A673 (cell line): ENCODE measurements around the gene BAG5. TPM values are rescaled to one million over a fixed set of nuclear protein-coding genes. Genes with fewer than 3 reads are reported as not detected.

Experiments used
- BruUV-seq: library from RNA; stranded (reverse); fragments of 400-500 nt; replicated peaks from 2 replicates; lab custom pipeline; 2021; lab: Mats Ljungman, UMichigan
- CTCF ChIA-PET: fragments of 300-600 bp; sonication (Branson Sonifier 250); formaldehyde crosslinking; loops from one replicate; lab custom pipeline; 2022; ENCODE audit warnings: antibody characterized with exemption; lab: Charles Lee
- POLR2A ChIA-PET: fragments of 300-600 bp; sonication (Branson Sonifier 250); formaldehyde crosslinking; loops from one replicate; lab custom pipeline; 2022; ENCODE audit warnings: antibody characterized with exemption; ENCODE audit not compliant: low non-redundant PET; lab: Charles Lee
- DNase-seq: peaks from one replicate; pipeline ENCODE4 v3.0.0-alpha.2; 2015; ENCODE audit warnings: low spot score
- H3K27ac ChIP-seq: fragments of 200-600 bp; sonication (generic); 2 replicates; pipeline ENCODE4 v1.5.1; 2016; ENCODE audit warnings: mixed run types, low read depth, mild to moderate bottlenecking, mixed read lengths, antibody characterized with exemption, low read length; ENCODE audit not compliant: poor library complexity, severe bottlenecking
- H3K27me3 ChIP-seq: fragments of 200-600 bp; sonication (generic); replicated peaks from 2 replicates; pipeline ENCODE4 v1.6.1; 2017; ENCODE audit warnings: mixed run types, low read depth, mild to moderate bottlenecking, mixed read lengths, antibody characterized with exemption, low read length; ENCODE audit not compliant: insufficient read depth, poor library complexity
- H3K36me3 ChIP-seq: fragments of 200-600 bp; sonication (generic); 2 replicates; pipeline ENCODE4 v1.6.1; 2016; ENCODE audit warnings: mixed run types, mild to moderate bottlenecking, mixed read lengths, antibody characterized with exemption, low read length; ENCODE audit not compliant: insufficient read depth, poor library complexity, severe bottlenecking
- H3K4me1 ChIP-seq: fragments of 200-600 bp; sonication (generic); 2 replicates; pipeline ENCODE4 v1.6.1; 2017; ENCODE audit warnings: mixed run types, mild to moderate bottlenecking, mixed read lengths, antibody characterized with exemption, low read length; ENCODE audit not compliant: insufficient read depth, poor library complexity, severe bottlenecking
- H3K4me3 ChIP-seq: fragments of 200-600 bp; sonication (generic); 2 replicates; pipeline ENCODE4 v1.5.1; 2016; ENCODE audit warnings: low read depth, mixed run types, mild to moderate bottlenecking, mixed read lengths, low read length; ENCODE audit not compliant: poor library complexity, severe bottlenecking
- H3K9me3 ChIP-seq: fragments of 200-600 bp; sonication (generic); 2 replicates; pipeline ENCODE4 v1.6.1; 2016; ENCODE audit warnings: mixed run types, low read depth, mild to moderate bottlenecking, mixed read lengths, antibody characterized with exemption, low read length; ENCODE audit not compliant: poor library complexity, severe bottlenecking
- CTCF ChIP-seq: fragments of 300-800, 200-600 bp; sonication (generic); conservative IDR thresholded peaks from 2 replicates; pipeline ENCODE4 v1.5.1; 2017; ENCODE audit warnings: low read depth, mild to moderate bottlenecking, antibody characterized with exemption, low read length, moderate library complexity, mixed read lengths
- EZH2 ChIP-seq: fragments of 200-600 bp; sonication (generic); IDR thresholded peaks from 2 replicates; pipeline ENCODE4 v1.6.1; 2017; ENCODE audit warnings: borderline replicate concordance, low read depth, mild to moderate bottlenecking, mixed read lengths, antibody characterized with exemption, low read length; ENCODE audit not compliant: poor library complexity, severe bottlenecking
- intact Hi-C: fragments of 100-400 bp; cut with micrococcal nuclease; formaldehyde crosslinking; loops from one replicate; pipeline ENCODE4 v1.10.0; 2022; ENCODE audit not compliant: unreplicated experiment
- total RNA-seq: library from RNA; stranded (reverse); gene quantifications from 2 replicates; pipeline ENCODE4 v1.2.3, GENCODE V29; 2021

Gene BAG5
- total RNA-seq, 1 experiment from 2014 or later, result 39.8 TPM

GRCh38 chr14:103562179-103562428, 353 bp downstream of the BAG5 start:
- H3K4me1 ChIP-seq, result peaks cover 38% of the 10 kb centered on the region
- peak overlapping the region; percentile 99 for H3K27ac ChIP-seq
- DNase-seq, result no peak
- no peaks in the 10 kb centered on the region for H3K9me3 ChIP-seq
- CTCF ChIA-PET, result interaction anchor here (0.5 to 0.7 kb wide), 2 partner anchors 9 to 41 kb away, joined by 3 read pairs; no protein-coding TSS in a partner anchor
- no TSS peak for BruUV-seq
- peaks cover 21% of the 10 kb centered on the region for H3K36me3 ChIP-seq
- POLR2A ChIA-PET, result no interaction called here
- no peaks in the 10 kb centered on the region for H3K27me3 ChIP-seq
- H3K4me3 ChIP-seq, result peak overlapping the region; percentile 98
- intact Hi-C loops, result no loop called here
- no peak for TF ChIP-seq EZH2
- TF ChIP-seq CTCF, result no peak

- TF ChIP-seq EZH2 (no peak), CTCF (no peak)
- Histone ChIP-seq H3K36me3 (peaks cover 21% of the 10 kb centered on the region), H3K9me3 (no peaks in the 10 kb centered on the region), H3K4me3 (peak overlapping the region; percentile 98), H3K27ac (peak overlapping the region; percentile 99), H3K27me3 (no peaks in the 10 kb centered on the region), H3K4me1 (peaks cover 43% of the 10 kb centered on the region)
- peak; percentile 53 for DNase-seq
- POLR2A ChIA-PET, result no interaction called here
- CTCF ChIA-PET, result interaction anchor here (0.5 to 0.7 kb wide), 2 partner anchors 9 to 41 kb away, joined by 3 read pairs; no protein-coding TSS in a partner anchor
- no TSS peak for BruUV-seq
- intact Hi-C loops, result no loop called here
These were observed 877 bp downstream of the BAG5 start for GRCh38 chr14:103561381-103562178.

GRCh38 chr14:103560691-103561090, 1.8 kb downstream of the BAG5 start:
- Histone ChIP-seq H3K27me3 (no peaks in the 10 kb centered on the region), H3K4me1 (peaks cover 44% of the 10 kb centered on the region), H3K36me3 (peaks cover 21% of the 10 kb centered on the region), H3K27ac (peak overlapping the region; percentile 99), H3K4me3 (peak overlapping the region; percentile 98), H3K9me3 (no peaks in the 10 kb centered on the region)
- BruUV-seq, result no TSS peak
- TF ChIP-seq CTCF (no peak), EZH2 (no peak)
- intact Hi-C loops, result no loop called here
- no peak for DNase-seq
- POLR2A ChIA-PET, result no interaction called here
- CTCF ChIA-PET, result no interaction called here
